ENCODE data around the gene RAET1L.
"Not testable (repeated sequence)": the region's sequence is repeated elsewhere in the genome, so short reads cannot be mapped to it uniquely, and the experiment has no call there.

The RAET1L gene, protein sequence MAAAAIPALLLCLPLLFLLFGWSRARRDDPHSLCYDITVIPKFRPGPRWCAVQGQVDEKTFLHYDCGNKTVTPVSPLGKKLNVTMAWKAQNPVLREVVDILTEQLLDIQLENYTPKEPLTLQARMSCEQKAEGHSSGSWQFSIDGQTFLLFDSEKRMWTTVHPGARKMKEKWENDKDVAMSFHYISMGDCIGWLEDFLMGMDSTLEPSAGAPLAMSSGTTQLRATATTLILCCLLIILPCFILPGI

DNA sequence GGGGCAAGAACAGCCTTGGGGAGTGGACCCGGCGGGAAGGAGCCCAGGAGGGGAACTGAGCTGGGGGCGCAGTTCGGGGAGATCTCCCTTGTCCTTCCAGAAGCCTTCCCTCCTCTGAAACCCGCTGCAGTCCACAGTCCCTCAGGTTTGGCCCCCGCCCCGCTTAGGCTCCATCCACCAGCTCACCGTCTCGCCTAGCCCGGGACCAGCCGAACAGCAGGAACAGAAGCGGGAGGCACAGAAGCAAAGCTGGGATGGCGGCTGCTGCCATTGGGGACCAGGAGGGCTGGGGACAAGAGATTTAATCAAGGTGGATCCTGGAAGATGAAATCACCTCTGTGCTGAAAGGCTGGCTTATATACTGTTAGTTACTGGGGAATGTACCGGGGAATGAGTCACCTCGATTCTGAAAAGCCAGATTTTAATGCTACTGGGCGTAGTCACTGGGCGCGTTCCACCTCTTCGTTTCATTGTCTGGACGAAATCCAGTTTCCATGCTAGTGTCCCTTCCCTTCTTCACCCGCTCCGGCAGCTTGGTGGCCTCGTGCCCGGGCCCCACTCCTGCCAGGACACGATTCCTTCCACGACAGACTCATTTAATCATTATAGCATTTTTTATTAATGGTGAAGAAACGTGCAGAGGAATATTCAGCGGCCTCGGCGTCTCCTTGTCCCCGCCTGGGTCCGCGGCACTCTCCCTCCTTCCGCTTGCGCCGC is at the start of gene RAET1L:
Gene RAET1L (minus strand): TSS at position 332 of the 717 bp plus-strand sequence. CDS start 61 bp downstream, at position 271.
- no peak for DNase-seq

DNA sequence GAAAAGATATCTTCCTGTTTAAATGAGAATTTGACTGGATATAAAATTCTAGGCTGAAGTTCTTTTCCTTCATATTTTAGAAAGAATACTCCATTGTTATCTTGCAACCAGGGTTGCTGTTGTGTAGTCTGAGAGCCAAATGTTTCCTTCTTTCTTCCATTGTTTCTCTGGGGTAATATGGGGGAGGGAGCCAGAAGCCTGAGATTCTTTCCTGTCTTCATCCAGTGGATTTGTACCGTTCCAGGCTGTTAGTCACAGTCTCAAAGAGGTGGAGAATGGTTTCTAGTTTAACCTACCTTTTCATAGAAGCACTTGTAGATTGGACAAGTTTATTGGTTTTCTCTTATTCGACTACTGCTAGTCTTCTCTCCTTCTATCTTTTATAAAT is 49.7 kb upstream of the RAET1L start:
- DNase-seq, result no peak

DNA sequence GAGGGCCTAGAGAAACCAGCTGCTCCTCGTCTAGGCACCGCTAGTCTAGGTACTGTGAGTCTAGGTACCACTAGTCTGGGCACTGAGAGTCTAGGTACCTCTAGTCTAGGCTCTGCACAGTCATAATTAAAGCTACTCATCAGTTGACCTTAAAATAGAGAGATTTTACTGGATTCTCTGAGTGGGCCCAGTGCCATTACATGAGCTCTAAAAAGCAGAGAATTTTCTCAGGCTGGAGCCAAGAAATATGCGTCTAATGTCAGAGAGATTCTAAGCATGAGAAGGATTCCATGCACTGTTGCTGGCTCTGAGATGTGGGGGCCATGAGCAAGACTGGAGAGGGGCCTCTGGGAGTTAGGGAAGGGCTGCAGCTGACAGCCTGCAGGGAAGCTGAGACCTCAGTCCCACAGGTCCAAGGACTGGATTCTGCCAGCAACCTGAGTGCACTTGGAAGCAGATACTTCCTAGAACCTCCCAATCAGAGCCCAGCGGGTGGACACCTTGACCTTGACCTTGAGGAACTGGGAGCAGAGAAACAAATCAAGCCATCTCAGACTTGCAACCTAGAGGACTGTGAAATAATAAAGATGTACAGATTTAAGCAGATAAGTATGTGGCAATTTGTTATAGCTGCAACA is 49.2 kb upstream of the RAET1L start:
- DNase-seq, result not testable (repeated sequence)

DNA sequence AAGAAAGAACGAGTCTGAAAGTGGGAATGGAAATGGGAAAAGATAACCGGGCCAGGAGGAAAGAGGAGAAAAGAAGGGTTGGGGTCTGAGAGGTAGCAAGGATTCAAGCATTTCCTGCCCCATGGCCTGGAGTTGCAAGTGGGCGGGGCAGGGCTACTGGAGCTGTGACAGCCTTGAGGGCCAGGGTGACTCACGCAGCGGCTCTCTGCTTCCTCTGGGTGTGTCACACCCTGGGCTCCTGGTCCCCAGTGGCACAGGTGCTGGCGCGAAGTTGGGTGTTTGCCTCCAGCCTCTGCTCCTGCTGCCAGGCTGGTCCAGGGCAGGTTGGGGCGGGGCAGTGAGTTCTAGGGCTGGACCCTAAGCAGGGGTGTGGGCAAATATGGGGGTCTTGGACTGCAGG is 46.9 kb upstream of the RAET1L start:
- no peak for DNase-seq

DNA sequence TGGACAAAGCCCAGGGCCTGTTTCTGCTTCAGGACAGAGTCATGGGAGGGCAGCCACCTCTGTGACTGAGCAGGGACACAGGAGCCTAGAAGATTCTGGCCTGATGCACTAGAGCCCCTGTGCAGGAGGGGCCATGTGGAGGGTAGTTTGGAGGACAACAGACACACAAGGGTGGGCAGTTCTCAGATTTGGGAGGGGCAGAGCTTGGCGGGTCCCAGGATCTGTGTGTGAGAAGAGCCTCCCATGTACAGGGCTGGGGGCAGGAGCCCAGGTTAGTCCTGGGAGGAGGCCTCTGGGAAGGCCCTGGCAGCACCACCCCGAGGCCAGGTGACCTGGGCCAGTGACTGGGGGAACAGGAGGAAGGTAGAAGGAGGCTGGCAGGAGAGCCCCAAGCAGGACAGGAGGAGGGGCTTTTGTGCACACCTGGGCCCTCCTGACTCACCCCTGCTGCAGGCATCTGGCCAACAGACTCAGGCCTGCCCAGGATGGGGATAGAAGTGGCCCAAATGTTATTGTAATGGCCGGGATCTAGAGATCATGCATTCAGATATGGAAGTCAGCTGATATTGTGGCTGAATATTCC is 45.0 kb upstream of the RAET1L start:
- no peak for DNase-seq

DNA sequence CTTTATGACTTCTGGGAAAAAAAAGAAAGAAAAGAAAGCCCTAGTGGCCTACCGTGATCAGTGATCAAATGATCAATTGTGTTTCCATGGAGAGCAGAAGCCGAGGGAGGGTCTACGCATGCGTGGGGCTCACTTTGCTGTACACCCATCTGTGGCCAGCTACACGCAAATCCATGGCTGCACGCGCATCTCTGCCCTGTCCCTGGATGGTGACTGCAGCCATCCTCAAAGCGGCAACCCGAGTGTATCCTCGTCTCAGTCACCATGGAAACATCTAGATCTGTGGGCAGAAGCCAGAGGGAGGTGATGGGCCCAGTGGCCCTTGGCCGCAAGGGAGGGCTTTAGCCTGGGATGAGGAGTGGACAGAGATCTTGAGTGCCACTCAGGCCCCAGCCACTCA is 44.4 kb upstream of the RAET1L start:
- DNase-seq, result no peak

DNA sequence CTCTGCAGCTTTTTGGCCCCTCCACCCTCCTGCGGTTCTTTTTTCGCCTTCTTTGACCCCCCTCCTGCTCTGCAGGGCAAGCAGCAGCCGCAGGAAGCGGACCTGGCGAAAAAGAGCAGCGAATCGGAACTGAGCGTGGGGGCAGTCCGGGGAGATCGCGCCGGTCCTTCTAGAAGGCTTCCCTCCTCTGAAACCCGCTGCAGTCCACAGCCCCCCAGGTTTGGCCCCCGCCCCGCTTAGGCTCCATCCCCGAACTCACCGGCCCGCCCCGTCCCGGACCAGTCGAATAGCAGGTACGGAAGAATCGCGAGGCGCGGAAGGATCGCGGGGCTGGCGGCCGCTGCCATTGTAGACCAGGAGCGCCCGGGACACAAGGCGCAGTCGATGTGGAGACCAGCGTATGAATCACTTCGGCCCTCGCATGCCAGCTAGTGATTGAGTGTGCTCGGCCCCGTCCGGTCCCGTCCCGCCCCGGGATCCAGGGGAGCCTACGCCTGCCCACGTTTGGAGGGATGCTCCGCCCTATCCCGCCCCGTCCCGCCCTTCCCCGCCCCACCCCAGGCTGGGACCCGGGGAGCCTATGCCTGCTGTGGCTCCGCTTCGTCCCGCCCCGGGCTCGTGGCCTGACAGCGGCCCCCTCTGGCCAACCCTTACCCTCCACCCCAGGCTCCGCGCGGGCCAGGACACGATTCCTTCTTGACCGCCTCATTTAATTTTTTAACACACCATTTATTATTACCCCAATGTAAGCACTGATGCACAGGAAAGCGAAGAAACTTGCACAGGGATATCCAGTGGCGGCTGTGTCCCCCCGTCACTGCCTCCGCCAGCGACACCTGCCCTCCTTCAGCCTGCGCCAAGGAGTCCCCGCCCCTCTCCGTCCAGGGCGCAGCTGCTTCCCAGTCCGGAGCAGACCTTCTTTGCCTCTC is 43.7 kb upstream of the RAET1L start, which contains the start of gene ULBP3:
Gene ULBP3 (minus strand): TSS at position 402 of the 929 bp plus-strand sequence. CDS start 55 bp downstream, at position 347.
- peak in 1 of 2 experiments; percentile 32 for DNase-seq

DNA sequence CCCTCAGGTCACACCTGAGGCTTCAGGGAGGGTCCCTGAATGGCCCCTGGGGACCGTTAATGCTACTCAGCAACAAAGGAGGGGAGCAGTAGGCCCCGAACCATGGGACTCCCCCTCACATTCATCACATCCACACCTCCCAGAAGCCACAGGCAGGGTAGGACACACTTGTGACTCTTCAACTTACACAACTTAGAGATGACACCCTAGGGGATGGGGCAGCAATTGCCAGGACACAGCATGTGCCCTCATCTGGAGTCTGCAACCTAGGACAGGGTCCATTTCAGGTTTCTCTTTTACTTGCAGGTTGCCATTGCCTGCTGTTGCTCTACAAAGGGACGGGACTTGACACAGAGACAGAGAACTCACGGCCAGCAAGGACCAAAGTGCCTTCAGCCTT is 42.8 kb upstream of the RAET1L start:
- DNase-seq, result no peak

DNA sequence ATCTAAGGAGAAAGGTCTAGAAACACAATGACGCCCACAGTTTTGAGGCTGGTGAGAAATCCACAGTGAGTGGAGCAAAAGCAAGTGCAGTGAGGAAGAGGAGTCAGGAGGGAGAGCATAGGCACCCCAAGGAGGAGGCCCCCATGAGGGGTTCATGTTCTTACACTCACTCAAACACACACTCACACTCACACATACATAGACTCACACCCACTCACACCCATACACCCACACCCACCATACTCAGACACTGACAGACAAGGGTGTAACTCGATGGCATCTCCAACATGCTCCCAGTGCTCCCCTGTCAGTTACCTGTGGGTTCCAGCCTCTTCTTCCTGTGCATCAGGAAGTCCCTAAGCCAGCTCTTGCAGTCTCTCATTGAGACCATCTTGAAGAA is 39.8 kb upstream of the RAET1L start:
- DNase-seq, result no peak

DNA sequence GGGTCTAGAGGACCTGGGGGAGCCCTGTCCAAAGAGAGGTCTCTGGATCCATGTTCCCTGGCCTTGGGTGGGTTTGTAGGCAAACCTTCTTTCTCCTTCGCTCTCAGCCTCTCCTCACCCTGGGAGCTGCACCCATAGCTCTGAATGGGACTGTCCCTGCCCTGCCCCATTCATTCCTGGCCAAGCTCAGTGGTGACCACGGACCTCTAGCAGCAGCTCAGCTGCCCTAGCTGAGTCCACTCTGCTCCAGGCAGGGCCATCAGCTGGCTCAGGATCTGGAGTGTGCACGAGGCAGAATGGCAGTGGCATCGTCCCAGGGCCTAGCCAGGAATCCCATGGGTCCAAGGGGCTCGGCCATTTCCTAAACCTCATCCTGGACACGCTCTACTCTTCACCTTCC is 38.3 kb upstream of the RAET1L start:
- no peak for DNase-seq

DNA sequence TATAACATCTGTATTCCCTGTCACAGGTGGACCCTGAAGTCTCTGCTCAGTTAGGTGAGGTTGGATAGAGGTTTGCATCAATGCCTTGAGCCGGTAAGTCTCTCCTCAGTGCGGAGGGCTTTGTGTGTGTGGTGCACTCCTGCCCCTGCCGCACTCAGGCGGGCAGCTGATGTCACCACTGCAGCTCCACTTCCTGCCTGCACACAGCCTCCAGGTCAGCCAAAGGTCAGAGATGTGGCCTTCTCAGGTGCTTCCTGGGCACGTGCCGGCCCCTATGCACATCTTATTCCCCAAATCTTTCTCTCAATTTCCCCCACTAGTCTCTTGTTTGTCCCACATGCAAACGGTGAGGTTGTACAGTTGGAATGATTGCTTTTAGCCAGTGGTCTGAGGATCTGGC is 34.6 kb upstream of the RAET1L start:
- not testable (repeated sequence) for DNase-seq

DNA sequence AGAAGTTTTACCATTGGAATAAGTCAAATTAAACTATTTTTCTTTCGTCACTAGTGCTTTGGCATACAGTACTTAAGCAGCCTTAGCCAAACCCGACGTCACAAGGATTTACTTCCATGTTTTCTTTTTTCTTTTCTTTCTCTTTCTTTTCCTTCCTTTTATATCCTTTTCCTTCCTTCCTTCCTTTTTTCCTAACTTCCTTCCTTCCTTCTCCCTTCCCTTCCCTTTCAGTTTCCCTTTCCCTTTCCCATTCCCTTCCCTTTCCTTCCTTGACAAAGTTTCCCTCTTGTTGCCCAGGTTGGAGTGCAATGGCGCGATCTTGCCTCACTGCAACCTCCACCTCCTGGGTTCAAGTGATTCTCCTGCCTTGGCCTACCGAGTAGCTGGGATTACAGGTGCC is 33.7 kb upstream of the RAET1L start:
- no peak for DNase-seq

DNA sequence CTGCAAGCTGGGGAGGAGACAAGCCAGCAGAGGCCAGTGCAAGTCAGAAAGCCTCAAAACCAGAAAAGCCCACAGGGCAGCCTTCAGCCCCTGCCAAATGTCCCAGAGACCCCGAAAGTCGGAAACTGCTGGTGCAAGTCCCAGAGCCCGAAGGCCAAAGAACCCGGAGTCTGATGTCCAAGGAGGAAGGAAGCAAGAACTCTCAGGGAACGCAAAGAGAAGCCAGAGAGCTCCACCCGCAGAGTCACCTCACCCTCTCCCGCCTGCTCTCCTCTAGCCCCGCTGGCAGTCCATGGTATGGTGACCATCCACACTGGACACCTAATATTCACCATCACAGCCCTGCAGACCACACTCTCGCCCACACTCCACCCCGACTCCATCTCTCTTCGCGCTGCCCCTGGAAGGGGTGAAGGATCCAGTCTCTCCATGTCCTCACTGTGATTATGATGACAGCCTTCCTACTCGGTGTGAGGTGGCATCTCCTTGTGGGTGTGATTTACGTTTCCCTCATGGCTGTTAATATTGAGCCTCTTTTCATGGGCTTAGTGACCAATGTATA is 33.0 kb upstream of the RAET1L start:
- DNase-seq, result no peak

DNA sequence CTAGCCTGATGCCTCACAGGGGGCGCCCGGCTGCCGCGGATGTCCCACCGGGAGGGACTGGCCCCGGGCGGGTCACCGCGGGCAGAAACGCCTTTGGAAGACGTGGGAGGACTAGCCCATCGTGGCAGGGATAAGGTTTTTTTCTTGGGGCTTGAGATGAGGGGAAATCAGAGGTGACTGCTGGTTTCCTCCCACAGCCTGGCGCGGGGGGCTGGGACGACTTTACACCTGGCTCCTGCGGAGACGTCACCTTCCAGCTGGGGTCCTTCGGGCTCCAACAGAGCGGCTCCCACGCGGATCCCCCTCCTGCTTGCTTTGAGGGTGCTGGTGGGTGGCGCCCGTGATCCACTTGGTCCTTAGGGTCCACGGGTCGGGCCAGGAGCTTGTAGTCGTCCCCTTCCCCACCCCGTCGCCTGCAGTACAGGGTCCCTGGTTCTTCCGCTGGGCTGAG is 32.2 kb upstream of the RAET1L start:
- DNase-seq, result no peak

DNA sequence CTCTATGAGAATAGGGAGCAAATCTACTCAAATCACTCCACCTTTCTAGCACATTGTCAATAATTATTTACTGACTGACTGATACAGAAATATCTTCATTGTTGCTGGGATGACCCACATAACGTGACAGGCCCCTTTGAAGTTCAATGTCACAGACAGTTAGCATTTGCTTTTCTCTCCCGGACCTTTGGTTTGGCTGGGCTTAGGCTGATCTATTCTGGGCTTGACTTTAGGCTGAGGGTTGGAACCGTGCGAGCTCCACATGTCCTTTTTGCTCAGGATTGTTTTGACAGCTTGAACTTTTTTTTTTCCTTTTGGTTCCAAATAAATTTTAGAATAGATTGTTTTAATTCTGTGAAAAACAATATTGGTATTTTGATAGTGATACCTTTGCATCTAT is 31.6 kb upstream of the RAET1L start:
- no peak for DNase-seq

DNA sequence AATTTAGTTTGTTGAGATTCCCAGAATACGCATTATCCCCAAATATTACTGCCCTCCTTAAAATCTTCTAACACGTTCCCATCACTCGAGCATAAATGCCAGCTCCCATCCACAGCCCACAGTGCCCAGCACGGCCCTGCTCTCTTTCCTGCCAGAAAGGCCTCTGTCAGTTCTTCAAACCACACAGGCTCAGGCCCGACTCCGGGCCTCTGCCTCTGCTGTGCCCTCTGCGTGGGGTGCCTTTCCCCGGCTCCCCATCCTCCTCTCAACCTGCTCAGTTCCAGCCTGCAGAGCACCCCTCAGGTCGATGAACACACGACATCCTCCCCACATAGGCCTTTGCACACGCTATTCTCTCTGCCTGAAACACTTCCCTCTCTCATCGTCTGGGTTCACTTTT is 30.8 kb upstream of the RAET1L start:
- no peak for DNase-seq

DNA sequence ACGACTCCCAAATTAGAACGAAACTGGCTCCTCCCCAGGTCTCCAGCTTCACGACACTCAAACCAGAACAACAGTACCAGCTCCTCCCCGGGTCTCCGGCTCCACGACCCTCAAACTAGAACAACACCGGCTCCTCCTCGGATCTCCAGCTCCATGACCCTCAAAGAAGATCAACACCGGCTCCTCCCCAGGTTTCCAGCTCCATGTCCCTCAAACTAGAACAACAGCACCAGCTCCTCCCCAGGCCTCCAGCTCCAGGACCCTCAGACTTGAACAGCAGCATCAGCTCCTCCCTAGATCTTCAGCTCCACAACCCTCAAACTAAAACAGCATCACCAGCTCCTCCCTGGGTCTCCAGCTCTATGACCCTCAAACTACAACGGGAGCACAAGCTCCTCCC is 29.8 kb upstream of the RAET1L start:
- DNase-seq, result no peak

DNA sequence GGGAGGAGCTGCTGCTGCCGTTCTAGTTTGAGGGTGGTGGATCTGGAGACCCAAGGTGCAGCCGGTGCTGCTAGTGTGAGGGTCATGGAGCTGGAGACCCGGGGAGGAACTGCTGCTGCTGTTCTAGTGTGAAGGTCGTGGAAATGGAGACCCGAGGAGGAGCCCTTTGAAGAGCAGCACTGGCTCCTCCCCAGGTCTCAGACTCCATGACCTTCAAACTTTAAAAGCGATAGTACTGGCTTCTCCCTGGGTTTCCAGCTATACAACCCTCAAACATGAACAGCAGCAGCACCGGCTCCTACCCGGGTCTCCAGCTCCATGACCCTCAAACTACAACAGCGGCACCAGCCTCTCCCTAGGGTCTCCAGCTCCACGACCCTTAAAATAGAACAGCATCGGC is 28.1 kb upstream of the RAET1L start:
- DNase-seq, result no peak

DNA sequence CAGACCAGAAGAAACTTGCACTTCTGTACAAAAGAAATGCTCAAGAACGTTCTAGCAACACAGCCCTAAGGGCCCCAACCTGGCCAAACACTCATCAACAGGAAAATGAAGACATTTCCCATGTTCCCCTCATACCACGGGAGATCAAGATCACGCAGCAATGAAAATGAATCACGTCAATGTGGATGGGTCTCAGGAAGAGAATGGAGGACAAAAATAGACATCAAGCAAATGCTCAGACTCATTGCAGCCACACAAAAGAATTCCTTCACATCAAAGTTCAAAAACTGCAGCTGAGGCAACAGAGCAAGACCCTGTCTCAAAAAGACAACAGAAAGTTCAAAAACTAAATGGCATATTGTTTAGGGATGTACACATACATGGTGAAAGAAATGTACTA is 25.5 kb upstream of the RAET1L start:
- no peak for DNase-seq

DNA sequence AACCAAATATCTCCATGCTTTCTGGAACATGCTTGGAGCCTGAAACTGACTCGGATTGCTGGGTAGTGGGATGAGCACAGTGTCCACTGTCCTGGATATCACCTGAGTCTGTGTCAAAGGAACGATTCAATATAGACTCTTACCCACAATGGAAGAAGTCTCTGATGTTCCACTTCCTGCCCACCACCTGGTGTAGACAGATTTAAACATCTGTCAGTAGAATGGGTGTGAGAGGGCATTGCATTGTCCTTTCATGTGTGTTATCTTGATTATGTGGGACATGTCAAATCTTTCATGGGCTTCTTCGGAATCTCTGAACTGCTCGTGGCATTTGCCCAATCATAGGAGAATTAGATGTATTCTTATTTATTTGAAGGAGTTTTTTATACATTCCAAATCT is 22.8 kb upstream of the RAET1L start:
- DNase-seq, result no peak

DNA sequence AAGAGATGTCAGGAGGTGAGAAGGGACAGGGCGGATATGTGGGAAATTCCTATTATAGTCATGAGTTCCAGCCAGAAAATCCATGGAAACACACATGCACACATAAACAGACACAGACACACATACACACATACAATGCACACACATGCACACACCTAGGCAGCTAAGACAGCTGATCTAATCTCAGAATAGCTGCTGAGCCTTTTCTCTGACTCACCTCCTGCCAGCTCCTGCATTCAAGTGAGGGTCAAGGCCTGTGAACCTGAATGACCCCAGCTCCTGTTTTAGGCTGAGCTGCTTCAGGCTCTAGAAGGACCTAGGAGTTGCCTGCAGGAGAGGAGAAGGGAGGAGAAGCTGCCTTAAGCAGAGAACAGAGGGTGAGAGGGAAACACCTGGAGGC is 21.6 kb upstream of the RAET1L start:
- DNase-seq, result no peak

DNA sequence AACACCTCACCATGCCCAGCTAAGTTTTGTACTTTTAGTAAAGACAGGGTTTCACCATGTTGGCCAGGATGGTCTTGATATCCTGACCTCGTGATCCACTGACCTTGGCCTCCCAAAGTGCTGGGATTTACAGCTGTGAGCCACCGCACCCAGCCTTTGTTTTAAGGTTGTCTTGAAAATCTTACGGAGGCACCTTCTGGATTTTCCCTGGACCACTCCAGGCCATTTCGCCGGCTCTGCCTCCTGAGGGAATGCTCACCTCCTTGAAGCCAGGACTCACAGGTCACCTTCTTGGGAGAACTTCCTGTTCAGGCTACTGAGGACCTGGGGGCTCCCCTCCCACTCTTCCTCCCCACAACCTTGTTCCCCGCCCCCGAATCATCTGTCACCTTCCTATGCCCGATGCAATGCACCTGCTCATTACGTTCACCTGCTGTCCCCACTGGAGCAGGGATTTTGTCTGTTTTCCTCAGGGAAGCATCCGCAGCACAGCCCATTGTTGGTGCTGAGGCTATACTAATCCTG is 19.4 kb upstream of the RAET1L start:
- no peak for DNase-seq
